HepG2 (cell line): ENCODE measurements around the gene UBE2E1. TPM values are rescaled to one million over a fixed set of nuclear protein-coding genes. Genes with fewer than 3 reads are reported as not detected.
A peak's percentile ranks its signal among the peaks of the same experiment; 100 is the strongest.

ENCODE experiments used
- GATA4 ChIP-seq: sonication (generic); IDR thresholded peaks from 2 replicates; pipeline ENCODE4 v1.6.1; 2016; ENCODE audit warnings: antibody characterized with exemption, low read depth, borderline replicate concordance
- KDM3A ChIP-seq: IDR thresholded peaks from 2 replicates; pipeline ENCODE4 v1.6.1; 2018; ENCODE audit warnings: low read depth, missing compliant biosample characterization
- MED8 ChIP-seq: sonication (generic); formaldehyde crosslinking; IDR thresholded peaks from 2 replicates; pipeline ENCODE4 v1.8.1; 2023; ENCODE audit warnings: mild to moderate bottlenecking, missing genetic modification reagents; ENCODE audit not compliant: insufficient replicate concordance
- NFIB ChIP-seq: sonication (generic); formaldehyde crosslinking; IDR thresholded peaks from 2 replicates; pipeline ENCODE4 v1.9.0; 2021; ENCODE audit warnings: missing genetic modification reagents, mild to moderate bottlenecking, borderline replicate concordance
- NPAS2 ChIP-seq: sonication (generic); formaldehyde crosslinking; IDR thresholded peaks from 2 replicates; pipeline ENCODE4 v1.8.0; 2022; ENCODE audit warnings: mild to moderate bottlenecking, missing genetic modification reagents, borderline replicate concordance
- PHF21A ChIP-seq: sonication (generic); formaldehyde crosslinking; IDR thresholded peaks from 2 replicates; pipeline ENCODE4 v1.5.0; 2020; ENCODE audit warnings: mild to moderate bottlenecking, missing genetic modification reagents
- PHF8 ChIP-seq: sonication (generic); formaldehyde crosslinking; IDR thresholded peaks from 2 replicates; pipeline ENCODE4 v1.5.0; 2020; ENCODE audit warnings: missing genetic modification reagents
- SAFB2 ChIP-seq: sonication (generic); formaldehyde crosslinking; IDR thresholded peaks from 2 replicates; pipeline ENCODE4 v1.5.1; 2020; ENCODE audit warnings: missing genetic modification reagents, low read depth, mild to moderate bottlenecking, borderline replicate concordance
- SAP130 ChIP-seq: IDR thresholded peaks from 2 replicates; pipeline ENCODE4 v1.6.1; 2016; ENCODE audit warnings: low read depth
- SIN3B ChIP-seq: fragments of 150-350 bp; IDR thresholded peaks from 2 replicates; pipeline ENCODE4 v1.6.1; 2014; ENCODE audit warnings: low read length
- SRSF1 ChIP-seq: fragments of 200-400 bp; formaldehyde crosslinking; optimal IDR thresholded peaks from 2 replicates; pipeline ENCODE3; 2017; ENCODE audit warnings: mild to moderate bottlenecking, low read depth, low read length, moderate library complexity
- STAT5B ChIP-seq: sonication (generic); formaldehyde crosslinking; IDR thresholded peaks from 2 replicates; pipeline ENCODE4 v1.4.0; 2020; ENCODE audit warnings: missing genetic modification reagents
- ZFP82 ChIP-seq: sonication (generic); formaldehyde crosslinking; IDR thresholded peaks from 2 replicates; pipeline ENCODE4 v1.5.1; 2020; ENCODE audit warnings: mild to moderate bottlenecking, missing genetic modification reagents, borderline replicate concordance
- ZNF224 ChIP-seq: sonication (generic); formaldehyde crosslinking; IDR thresholded peaks from 2 replicates; pipeline ENCODE4 v1.5.0; 2020; ENCODE audit warnings: mild to moderate bottlenecking, missing genetic modification reagents
- ZNF430 ChIP-seq: sonication (generic); formaldehyde crosslinking; IDR thresholded peaks from 2 replicates; pipeline ENCODE4 v1.9.0; 2021; ENCODE audit warnings: mild to moderate bottlenecking, missing genetic modification reagents
- ZNF468 ChIP-seq: sonication (generic); formaldehyde crosslinking; IDR thresholded peaks from 2 replicates; pipeline ENCODE4 v1.8.0; 2022; ENCODE audit warnings: mild to moderate bottlenecking, moderate library complexity, missing genetic modification reagents
- ZNF598 ChIP-seq: sonication (generic); formaldehyde crosslinking; IDR thresholded peaks from 2 replicates; pipeline ENCODE4 v1.5.1; 2020; ENCODE audit warnings: mild to moderate bottlenecking, missing genetic modification reagents, borderline replicate concordance
- ZNF619 ChIP-seq: sonication (generic); formaldehyde crosslinking; IDR thresholded peaks from 2 replicates; pipeline ENCODE4 v1.4.0; 2020; ENCODE audit warnings: mild to moderate bottlenecking, missing genetic modification reagents
- ZNF879 ChIP-seq: sonication (generic); formaldehyde crosslinking; IDR thresholded peaks from 2 replicates; pipeline ENCODE4 v1.8.1; 2023; ENCODE audit warnings: missing genetic modification reagents
- ZSCAN12 ChIP-seq: sonication (generic); formaldehyde crosslinking; IDR thresholded peaks from 2 replicates; pipeline ENCODE4 v1.9.0; 2021; ENCODE audit warnings: mild to moderate bottlenecking, missing genetic modification reagents
- polyA plus RNA-seq, 8 experiments: library from polyadenylated mRNA; depleted of rRNA in 3 of 8; stranded (reverse) in 7 of 8; unstranded in 1 of 8; fragments of >200 nt; fragmentation: Illumina TruSeq in 4 of 8; extraction: Trizol in 4 of 8; gene quantifications; 2 replicates each; pipeline versions ENCODE4 v1.2.1 to v1.2.3, GENCODE V29; 2011 to 2016; ENCODE audit warnings: low read depth in 4 of 8, missing spikeins in 1 of 8, mixed read lengths in 1 of 8; ENCODE audit not compliant: insufficient read depth in 1 of 8
- total RNA-seq, 5 experiments: library from RNA; depleted of rRNA; stranded (reverse); fragments of >200 nt; fragmentation: Illumina TruSeq; extraction: Trizol; gene quantifications; 2 replicates each; pipeline ENCODE4 v1.2.3, GENCODE V29; 2016; ENCODE audit warnings: low read depth in 1 of 5
- TF ChIP-seq, protein P1 (sequence below): sonication (generic); formaldehyde crosslinking; IDR thresholded peaks from 2 replicates; pipeline ENCODE4 v1.4.0; 2020; ENCODE audit warnings: missing genetic modification reagents
- TF ChIP-seq, protein P2 (sequence below): sonication (generic); formaldehyde crosslinking; IDR thresholded peaks from 2 replicates; pipeline ENCODE4 v1.5.1; 2020; ENCODE audit warnings: missing genetic modification reagents, mild to moderate bottlenecking, borderline replicate concordance
- TF ChIP-seq, protein P3 (sequence below): sonication (generic); formaldehyde crosslinking; IDR thresholded peaks from 2 replicates; pipeline ENCODE4 v1.5.0; 2020; ENCODE audit warnings: missing genetic modification reagents, mild to moderate bottlenecking, borderline replicate concordance

The UBE2E1 gene
- total and polyA plus RNA-seq, 2 of the 13 experiments (the other 11 are each of a cell fraction or from before 2014, with no cell fraction given) = 55.4 to 61.8 TPM

DNA sequence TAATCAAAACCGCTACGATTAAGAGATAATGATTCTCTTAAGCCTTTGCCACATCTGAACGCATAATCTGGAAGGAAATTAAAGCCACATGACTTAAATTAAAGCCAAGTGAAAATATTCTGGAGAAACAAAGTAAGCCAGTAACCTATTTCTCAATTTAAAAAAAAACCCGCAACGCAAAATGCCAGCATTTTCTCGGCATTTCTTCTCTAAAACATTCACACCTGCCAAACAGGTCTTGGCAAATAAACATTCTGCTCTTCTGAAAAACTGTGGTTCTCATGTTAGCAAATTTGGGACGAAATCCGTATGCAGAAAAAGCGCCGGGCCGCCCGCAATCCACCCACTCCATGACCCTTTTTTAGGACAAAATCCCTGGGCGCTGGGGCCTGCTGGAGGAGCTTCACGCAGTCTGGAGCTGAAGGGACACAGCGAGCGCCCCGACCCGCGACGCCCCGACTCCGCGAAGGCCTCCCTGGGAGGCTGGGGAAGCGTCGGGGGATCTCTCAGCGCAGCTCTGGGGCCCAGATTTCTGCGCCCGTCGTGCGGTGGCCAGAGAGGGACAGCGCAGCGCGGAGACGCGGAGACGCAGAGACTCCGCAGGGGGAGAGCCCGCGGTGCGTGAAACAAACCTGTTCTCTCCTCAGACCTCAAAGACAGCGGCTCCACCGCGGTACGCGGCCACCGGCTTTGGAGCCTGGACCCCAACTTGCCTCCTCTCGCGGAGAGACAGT is 110.6 kb downstream of the UBE2E1 start (continued):
- TF ChIP-seq ZNF879 (CRISPR knock-in tag) (no peak), MED8 (no peak), PHF21A (CRISPR knock-in tag) (no peak), SRSF1 (no peak), ZNF619 (CRISPR knock-in tag) (no peak), ZNF598 (CRISPR knock-in tag) (no peak; the same call in 1 of the 2 replicates), GATA4 (no peak), SIN3B (no peak), ZNF224 (CRISPR knock-in tag) (no peak), ZNF430 (no peak), ZSCAN12 (CRISPR knock-in tag) (no peak), NPAS2 (CRISPR knock-in tag) (no peak), NFIB (no peak), SAFB2 (CRISPR knock-in tag) (no peak), STAT5B (CRISPR knock-in tag) (no peak), KDM3A (CRISPR knock-in tag) (no peak), SAP130 (CRISPR knock-in tag) (no peak), ZNF468 (CRISPR knock-in tag) (no peak), ZFP82 (CRISPR knock-in tag) (peak; percentile 75; the same call in 1 of the 2 replicates), PHF8 (no peak)
- TF ChIP-seq, protein P1, sequence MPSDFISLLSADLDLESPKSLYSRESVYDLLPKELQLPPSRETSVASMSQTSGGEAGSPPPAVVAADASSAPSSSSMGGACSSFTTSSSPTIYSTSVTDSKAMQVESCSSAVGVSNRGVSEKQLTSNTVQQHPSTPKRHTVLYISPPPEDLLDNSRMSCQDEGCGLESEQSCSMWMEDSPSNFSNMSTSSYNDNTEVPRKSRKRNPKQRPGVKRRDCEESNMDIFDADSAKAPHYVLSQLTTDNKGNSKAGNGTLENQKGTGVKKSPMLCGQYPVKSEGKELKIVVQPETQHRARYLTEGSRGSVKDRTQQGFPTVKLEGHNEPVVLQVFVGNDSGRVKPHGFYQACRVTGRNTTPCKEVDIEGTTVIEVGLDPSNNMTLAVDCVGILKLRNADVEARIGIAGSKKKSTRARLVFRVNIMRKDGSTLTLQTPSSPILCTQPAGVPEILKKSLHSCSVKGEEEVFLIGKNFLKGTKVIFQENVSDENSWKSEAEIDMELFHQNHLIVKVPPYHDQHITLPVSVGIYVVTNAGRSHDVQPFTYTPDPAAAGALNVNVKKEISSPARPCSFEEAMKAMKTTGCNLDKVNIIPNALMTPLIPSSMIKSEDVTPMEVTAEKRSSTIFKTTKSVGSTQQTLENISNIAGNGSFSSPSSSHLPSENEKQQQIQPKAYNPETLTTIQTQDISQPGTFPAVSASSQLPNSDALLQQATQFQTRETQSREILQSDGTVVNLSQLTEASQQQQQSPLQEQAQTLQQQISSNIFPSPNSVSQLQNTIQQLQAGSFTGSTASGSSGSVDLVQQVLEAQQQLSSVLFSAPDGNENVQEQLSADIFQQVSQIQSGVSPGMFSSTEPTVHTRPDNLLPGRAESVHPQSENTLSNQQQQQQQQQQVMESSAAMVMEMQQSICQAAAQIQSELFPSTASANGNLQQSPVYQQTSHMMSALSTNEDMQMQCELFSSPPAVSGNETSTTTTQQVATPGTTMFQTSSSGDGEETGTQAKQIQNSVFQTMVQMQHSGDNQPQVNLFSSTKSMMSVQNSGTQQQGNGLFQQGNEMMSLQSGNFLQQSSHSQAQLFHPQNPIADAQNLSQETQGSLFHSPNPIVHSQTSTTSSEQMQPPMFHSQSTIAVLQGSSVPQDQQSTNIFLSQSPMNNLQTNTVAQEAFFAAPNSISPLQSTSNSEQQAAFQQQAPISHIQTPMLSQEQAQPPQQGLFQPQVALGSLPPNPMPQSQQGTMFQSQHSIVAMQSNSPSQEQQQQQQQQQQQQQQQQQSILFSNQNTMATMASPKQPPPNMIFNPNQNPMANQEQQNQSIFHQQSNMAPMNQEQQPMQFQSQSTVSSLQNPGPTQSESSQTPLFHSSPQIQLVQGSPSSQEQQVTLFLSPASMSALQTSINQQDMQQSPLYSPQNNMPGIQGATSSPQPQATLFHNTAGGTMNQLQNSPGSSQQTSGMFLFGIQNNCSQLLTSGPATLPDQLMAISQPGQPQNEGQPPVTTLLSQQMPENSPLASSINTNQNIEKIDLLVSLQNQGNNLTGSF (CRISPR knock-in tag) = 0 out of 2 replicates have a peak, but pooled peaks have one; percentile 16
- TF ChIP-seq, protein P2, sequence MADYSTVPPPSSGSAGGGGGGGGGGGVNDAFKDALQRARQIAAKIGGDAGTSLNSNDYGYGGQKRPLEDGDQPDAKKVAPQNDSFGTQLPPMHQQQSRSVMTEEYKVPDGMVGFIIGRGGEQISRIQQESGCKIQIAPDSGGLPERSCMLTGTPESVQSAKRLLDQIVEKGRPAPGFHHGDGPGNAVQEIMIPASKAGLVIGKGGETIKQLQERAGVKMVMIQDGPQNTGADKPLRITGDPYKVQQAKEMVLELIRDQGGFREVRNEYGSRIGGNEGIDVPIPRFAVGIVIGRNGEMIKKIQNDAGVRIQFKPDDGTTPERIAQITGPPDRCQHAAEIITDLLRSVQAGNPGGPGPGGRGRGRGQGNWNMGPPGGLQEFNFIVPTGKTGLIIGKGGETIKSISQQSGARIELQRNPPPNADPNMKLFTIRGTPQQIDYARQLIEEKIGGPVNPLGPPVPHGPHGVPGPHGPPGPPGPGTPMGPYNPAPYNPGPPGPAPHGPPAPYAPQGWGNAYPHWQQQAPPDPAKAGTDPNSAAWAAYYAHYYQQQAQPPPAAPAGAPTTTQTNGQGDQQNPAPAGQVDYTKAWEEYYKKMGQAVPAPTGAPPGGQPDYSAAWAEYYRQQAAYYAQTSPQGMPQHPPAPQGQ = no peak
- TF ChIP-seq, protein P3, sequence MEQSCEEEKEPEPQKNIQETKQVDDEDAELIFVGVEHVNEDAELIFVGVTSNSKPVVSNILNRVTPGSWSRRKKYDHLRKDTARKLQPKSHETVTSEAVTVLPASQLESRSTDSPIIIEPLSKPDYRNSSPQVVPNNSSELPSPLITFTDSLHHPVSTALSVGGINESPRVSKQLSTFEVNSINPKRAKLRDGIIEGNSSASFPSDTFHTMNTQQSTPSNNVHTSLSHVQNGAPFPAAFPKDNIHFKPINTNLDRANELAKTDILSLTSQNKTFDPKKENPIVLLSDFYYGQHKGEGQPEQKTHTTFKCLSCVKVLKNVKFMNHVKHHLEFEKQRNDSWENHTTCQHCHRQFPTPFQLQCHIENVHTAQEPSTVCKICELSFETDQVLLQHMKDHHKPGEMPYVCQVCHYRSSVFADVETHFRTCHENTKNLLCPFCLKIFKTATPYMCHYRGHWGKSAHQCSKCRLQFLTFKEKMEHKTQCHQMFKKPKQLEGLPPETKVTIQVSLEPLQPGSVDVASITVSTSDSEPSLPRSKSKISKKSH (CRISPR knock-in tag) = no peak
